GM23338 (cell line): ENCODE measurements around the gene LRTM2. TPM values are rescaled to one million over a fixed set of nuclear protein-coding genes. Genes with fewer than 3 reads are reported as not detected.

Experiments used
- ATAC-seq: fragments of 200-7000 bp; cut with Tn5 transposase; 3 replicates; pipeline ENCODE4 v1.9.1; 2020
- DNase-seq: peaks from one replicate; pipeline ENCODE4 v3.0.0-alpha.2; 2015; ENCODE audit warnings: low spot score
- H2AFZ ChIP-seq: fragments of 200-600 bp; sonication (generic); 2 replicates; pipeline ENCODE4 v1.8.0; 2016; ENCODE audit warnings: antibody characterized with exemption, mild to moderate bottlenecking, moderate library complexity
- H3F3A ChIP-seq: fragments of 200-600 bp; sonication (generic); replicated peaks from 2 replicates; pipeline ENCODE4 v1.8.0; 2017; ENCODE audit warnings: antibody characterized with exemption, mixed run types, low read depth
- H3K27ac ChIP-seq: fragments of 200-600 bp; sonication (generic); 2 replicates; pipeline ENCODE4 v1.6.1; 2016; ENCODE audit warnings: low read depth
- H3K27me3 ChIP-seq: fragments of 200-600 bp; sonication (generic); 2 replicates; pipeline ENCODE4 v1.8.0; 2016; ENCODE audit warnings: mild to moderate bottlenecking, mixed run types, moderate library complexity; ENCODE audit not compliant: insufficient read depth
- H3K36me3 ChIP-seq: fragments of 200-600 bp; sonication (generic); 2 replicates; pipeline ENCODE4 v1.8.0; 2016; ENCODE audit warnings: mild to moderate bottlenecking; ENCODE audit not compliant: insufficient read depth
- H3K4me1 ChIP-seq: fragments of 200-600 bp; sonication (generic); 2 replicates; pipeline ENCODE4 v1.8.0; 2016; ENCODE audit warnings: mild to moderate bottlenecking, moderate library complexity; ENCODE audit not compliant: insufficient read depth
- H3K4me2 ChIP-seq: fragments of 200-600 bp; sonication (generic); 2 replicates; pipeline ENCODE4 v1.7.1; 2017; ENCODE audit warnings: mixed run types
- H3K4me3 ChIP-seq: fragments of 200-600 bp; sonication (generic); 2 replicates; pipeline ENCODE4 v1.6.1; 2016; ENCODE audit warnings: mixed run types
- H3K79me2 ChIP-seq: fragments of 200-600 bp; sonication (generic); replicated peaks from 2 replicates; pipeline ENCODE4 v1.8.0; 2017; ENCODE audit warnings: mild to moderate bottlenecking; ENCODE audit not compliant: insufficient read depth
- H3K9me2 ChIP-seq: fragments of 200-600 bp; sonication (generic); 2 replicates; pipeline ENCODE4 v1.8.0; 2017; ENCODE audit not compliant: insufficient read depth
- H4K20me1 ChIP-seq: fragments of 200-600 bp; sonication (generic); replicated peaks from 2 replicates; pipeline ENCODE4 v1.8.0; 2017; ENCODE audit warnings: mild to moderate bottlenecking; ENCODE audit not compliant: insufficient read depth
- H3K27ac Mint-ChIP-seq: 2 replicates; pipeline ENCODE4 v1.8.0; 2020; ENCODE audit warnings: inconsistent platforms, mild to moderate bottlenecking, moderate library complexity, mixed read lengths
- H3K27me3 Mint-ChIP-seq: 3 replicates; pipeline ENCODE4 v1.8.0; 2022; ENCODE audit warnings: low read depth, mild to moderate bottlenecking, moderate library complexity, mixed read lengths, inconsistent platforms; ENCODE audit not compliant: insufficient read depth, poor library complexity
- H3K36me3 Mint-ChIP-seq: 3 replicates; pipeline ENCODE4 v1.8.0; 2021; ENCODE audit warnings: low read depth, mild to moderate bottlenecking, inconsistent platforms, moderate library complexity, mixed read lengths
- H3K4me1 Mint-ChIP-seq: 3 replicates; pipeline ENCODE4 v1.8.0; 2020; ENCODE audit warnings: mild to moderate bottlenecking, inconsistent platforms, mixed read lengths
- H3K4me3 Mint-ChIP-seq: 3 replicates; pipeline ENCODE4 v1.8.0; 2021; ENCODE audit warnings: moderate library complexity, mild to moderate bottlenecking, inconsistent platforms, mixed read lengths
- H3K9me3 Mint-ChIP-seq: 3 replicates; pipeline ENCODE4 v1.8.0; 2020; ENCODE audit warnings: moderate library complexity, mild to moderate bottlenecking, inconsistent platforms, mixed read lengths
- EZH2 ChIP-seq: fragments of 200-600 bp; sonication (generic); IDR thresholded peaks from one replicate; pipeline ENCODE4 v1.8.0; 2017; ENCODE audit warnings: antibody characterized with exemption, mild to moderate bottlenecking, low read depth; ENCODE audit not compliant: unreplicated experiment
- NANOG ChIP-seq: IDR thresholded peaks from 2 replicates; pipeline ENCODE4 v1.6.1; 2016; ENCODE audit warnings: antibody characterized with exemption, borderline replicate concordance
- POLR2AphosphoS5 ChIP-seq: IDR thresholded peaks from 2 replicates; pipeline ENCODE4 v1.6.1; 2016; ENCODE audit warnings: antibody characterized with exemption, low read depth
- ZNF114 ChIP-seq: fragments of 250-450 bp; sonication (Bioruptor Pico); IDR thresholded peaks from 2 replicates; pipeline ENCODE4 v1.5.0; 2020; ENCODE audit warnings: mild to moderate bottlenecking, moderate library complexity
- ZNF331 ChIP-seq: fragments of 250-450 bp; sonication (Bioruptor Pico); IDR thresholded peaks from 2 replicates; pipeline ENCODE4 v1.5.0; 2020; ENCODE audit warnings: low read depth, mild to moderate bottlenecking, moderate library complexity
- polyA plus RNA-seq: library from polyadenylated mRNA; unstranded; fragments of >200 nt; fragmentation: Nextera tagmentation; extraction: Ambion mirVana; gene quantifications from 2 replicates; pipeline ENCODE4 v1.2.1, GENCODE V29; 2016
- total RNA-seq: library from RNA; depleted of rRNA; stranded (reverse); fragments of >200 nt; shearing (Covaris generic); gene quantifications from 2 replicates; pipeline ENCODE4 v1.2.3, GENCODE V29; 2014
- TF ChIP-seq, protein P1 (sequence below): fragments of 250-450 bp; sonication (Bioruptor Pico); IDR thresholded peaks from 2 replicates; pipeline ENCODE4 v1.5.0; 2020; ENCODE audit warnings: mild to moderate bottlenecking, moderate library complexity
- TF ChIP-seq, protein P2 (sequence below): IDR thresholded peaks from one replicate; pipeline ENCODE4 v1.6.1; 2018; ENCODE audit warnings: antibody characterized with exemption; ENCODE audit not compliant: unreplicated experiment

LRTM2 gene
- total and polyA plus RNA-seq, 2 experiments from 2014 or later, result 0.08 TPM; not detected in 1

DNA sequence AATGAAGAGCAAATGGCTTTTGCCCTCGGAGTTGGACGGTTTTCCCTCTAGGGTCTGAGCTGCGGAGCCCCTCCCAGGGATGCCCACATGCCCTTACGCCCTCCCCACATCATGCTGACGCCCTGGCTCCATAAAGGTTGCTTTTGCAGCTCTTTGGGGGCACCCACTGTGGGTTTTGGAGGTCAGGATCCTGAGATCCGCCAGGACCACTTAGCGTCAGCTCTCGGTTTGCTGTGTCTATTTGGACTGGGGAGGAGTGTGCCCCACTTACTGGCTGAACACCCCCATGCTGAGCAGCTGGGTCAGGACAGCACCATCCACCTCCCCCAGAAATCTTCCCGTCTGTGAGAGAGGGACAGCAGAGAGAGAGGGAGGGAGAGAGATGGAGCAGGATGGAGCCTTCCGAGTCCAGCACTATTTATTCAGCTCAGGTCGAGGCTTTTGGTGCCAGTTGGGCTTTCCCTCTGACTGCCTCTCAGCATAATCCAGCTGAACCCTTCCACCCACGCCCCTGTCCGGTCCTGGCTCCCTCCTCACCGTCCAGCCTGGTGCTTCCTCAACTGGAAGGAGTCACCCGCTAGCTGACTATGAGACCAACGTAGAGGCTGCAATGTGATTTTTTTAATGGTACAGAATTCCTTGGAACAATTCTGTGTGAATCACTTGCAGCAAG, 18.9 kb upstream of the LRTM2 start:
- no peak overlapping the region for H3K4me2 ChIP-seq
- Mint-ChIP-seq H3K4me1 (no peaks in the 10 kb centered on the region; the same call in 2 of the 3 replicates), H3K27ac (no peak overlapping the region), H3K4me3 (no peak overlapping the region), H3K9me3 (no peaks in the 10 kb centered on the region), H3K36me3 (no peaks in the 10 kb centered on the region; the same call in 2 of the 3 replicates), H3K27me3 (peaks cover 5% of the 10 kb centered on the region)
- no peaks in the 10 kb centered on the region for H3K36me3 ChIP-seq
- no peaks in the 10 kb centered on the region for H3K9me2 ChIP-seq
- no peaks in the 10 kb centered on the region for H3F3A ChIP-seq
- no peaks in the 10 kb centered on the region for H4K20me1 ChIP-seq
- peaks cover 2% of the 10 kb centered on the region for H3K27me3 ChIP-seq
- no peak for TF ChIP-seq ZNF331 (CRISPR knock-in tag)
- TF ChIP-seq EZH2, result no peak
- TF ChIP-seq POLR2AphosphoS5, result no peak
- TF ChIP-seq ZNF114 (CRISPR knock-in tag), result no peak
- TF ChIP-seq, protein P1, sequence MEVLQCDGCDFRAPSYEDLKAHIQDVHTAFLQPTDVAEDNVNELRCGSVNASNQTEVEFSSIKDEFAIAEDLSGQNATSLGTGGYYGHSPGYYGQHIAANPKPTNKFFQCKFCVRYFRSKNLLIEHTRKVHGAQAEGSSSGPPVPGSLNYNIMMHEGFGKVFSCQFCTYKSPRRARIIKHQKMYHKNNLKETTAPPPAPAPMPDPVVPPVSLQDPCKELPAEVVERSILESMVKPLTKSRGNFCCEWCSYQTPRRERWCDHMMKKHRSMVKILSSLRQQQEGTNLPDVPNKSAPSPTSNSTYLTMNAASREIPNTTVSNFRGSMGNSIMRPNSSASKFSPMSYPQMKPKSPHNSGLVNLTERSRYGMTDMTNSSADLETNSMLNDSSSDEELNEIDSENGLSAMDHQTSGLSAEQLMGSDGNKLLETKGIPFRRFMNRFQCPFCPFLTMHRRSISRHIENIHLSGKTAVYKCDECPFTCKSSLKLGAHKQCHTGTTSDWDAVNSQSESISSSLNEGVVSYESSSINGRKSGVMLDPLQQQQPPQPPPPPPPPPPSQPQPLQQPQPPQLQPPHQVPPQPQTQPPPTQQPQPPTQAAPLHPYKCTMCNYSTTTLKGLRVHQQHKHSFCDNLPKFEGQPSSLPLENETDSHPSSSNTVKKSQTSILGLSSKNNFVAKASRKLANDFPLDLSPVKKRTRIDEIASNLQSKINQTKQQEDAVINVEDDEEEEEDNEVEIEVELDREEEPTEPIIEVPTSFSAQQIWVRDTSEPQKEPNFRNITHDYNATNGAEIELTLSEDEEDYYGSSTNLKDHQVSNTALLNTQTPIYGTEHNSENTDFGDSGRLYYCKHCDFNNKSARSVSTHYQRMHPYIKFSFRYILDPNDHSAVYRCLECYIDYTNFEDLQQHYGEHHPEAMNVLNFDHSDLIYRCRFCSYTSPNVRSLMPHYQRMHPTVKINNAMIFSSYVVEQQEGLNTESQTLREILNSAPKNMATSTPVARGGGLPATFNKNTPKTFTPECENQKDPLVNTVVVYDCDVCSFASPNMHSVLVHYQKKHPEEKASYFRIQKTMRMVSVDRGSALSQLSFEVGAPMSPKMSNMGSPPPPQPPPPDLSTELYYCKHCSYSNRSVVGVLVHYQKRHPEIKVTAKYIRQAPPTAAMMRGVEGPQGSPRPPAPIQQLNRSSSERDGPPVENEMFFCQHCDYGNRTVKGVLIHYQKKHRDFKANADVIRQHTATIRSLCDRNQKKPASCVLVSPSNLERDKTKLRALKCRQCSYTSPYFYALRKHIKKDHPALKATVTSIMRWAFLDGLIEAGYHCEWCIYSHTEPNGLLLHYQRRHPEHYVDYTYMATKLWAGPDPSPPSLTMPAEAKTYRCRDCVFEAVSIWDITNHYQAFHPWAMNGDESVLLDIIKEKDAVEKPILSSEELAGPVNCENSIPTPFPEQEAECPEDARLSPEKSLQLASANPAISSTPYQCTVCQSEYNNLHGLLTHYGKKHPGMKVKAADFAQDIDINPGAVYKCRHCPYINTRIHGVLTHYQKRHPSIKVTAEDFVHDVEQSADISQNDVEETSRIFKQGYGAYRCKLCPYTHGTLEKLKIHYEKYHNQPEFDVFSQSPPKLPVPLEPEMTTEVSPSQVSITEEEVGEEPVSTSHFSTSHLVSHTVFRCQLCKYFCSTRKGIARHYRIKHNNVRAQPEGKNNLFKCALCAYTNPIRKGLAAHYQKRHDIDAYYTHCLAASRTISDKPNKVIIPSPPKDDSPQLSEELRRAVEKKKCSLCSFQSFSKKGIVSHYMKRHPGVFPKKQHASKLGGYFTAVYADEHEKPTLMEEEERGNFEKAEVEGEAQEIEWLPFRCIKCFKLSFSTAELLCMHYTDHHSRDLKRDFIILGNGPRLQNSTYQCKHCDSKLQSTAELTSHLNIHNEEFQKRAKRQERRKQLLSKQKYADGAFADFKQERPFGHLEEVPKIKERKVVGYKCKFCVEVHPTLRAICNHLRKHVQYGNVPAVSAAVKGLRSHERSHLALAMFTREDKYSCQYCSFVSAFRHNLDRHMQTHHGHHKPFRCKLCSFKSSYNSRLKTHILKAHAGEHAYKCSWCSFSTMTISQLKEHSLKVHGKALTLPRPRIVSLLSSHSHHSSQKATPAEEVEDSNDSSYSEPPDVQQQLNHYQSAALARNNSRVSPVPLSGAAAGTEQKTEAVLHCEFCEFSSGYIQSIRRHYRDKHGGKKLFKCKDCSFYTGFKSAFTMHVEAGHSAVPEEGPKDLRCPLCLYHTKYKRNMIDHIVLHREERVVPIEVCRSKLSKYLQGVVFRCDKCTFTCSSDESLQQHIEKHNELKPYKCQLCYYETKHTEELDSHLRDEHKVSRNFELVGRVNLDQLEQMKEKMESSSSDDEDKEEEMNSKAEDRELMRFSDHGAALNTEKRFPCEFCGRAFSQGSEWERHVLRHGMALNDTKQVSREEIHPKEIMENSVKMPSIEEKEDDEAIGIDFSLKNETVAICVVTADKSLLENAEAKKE (CRISPR knock-in tag), result no peak
- no peak for TF ChIP-seq NANOG
- TF ChIP-seq, protein P2, sequence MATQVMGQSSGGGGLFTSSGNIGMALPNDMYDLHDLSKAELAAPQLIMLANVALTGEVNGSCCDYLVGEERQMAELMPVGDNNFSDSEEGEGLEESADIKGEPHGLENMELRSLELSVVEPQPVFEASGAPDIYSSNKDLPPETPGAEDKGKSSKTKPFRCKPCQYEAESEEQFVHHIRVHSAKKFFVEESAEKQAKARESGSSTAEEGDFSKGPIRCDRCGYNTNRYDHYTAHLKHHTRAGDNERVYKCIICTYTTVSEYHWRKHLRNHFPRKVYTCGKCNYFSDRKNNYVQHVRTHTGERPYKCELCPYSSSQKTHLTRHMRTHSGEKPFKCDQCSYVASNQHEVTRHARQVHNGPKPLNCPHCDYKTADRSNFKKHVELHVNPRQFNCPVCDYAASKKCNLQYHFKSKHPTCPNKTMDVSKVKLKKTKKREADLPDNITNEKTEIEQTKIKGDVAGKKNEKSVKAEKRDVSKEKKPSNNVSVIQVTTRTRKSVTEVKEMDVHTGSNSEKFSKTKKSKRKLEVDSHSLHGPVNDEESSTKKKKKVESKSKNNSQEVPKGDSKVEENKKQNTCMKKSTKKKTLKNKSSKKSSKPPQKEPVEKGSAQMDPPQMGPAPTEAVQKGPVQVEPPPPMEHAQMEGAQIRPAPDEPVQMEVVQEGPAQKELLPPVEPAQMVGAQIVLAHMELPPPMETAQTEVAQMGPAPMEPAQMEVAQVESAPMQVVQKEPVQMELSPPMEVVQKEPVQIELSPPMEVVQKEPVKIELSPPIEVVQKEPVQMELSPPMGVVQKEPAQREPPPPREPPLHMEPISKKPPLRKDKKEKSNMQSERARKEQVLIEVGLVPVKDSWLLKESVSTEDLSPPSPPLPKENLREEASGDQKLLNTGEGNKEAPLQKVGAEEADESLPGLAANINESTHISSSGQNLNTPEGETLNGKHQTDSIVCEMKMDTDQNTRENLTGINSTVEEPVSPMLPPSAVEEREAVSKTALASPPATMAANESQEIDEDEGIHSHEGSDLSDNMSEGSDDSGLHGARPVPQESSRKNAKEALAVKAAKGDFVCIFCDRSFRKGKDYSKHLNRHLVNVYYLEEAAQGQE, result no peak
- H2AFZ ChIP-seq, result no peak overlapping the region
- H3K4me3 ChIP-seq, result no peak overlapping the region
- no peaks in the 10 kb centered on the region for H3K79me2 ChIP-seq
- ATAC-seq (no peak), DNase-seq (no peak)
- H3K27ac ChIP-seq, result no peak overlapping the region
- H3K4me1 ChIP-seq, result no peaks in the 10 kb centered on the region
